MCF 10A (cell line): ENCODE measurements around the gene ARHGAP4. TPM values are rescaled to one million over a fixed set of nuclear protein-coding genes. Genes with fewer than 3 reads are reported as not detected.

ENCODE experiments used
- BruUV-seq: library from RNA; stranded (reverse); fragments of 400-500 nt; replicated peaks from 2 replicates; lab custom pipeline; 2021; lab: Mats Ljungman, UMichigan
- CTCF ChIA-PET: fragments of 300-600 bp; sonication (Branson Sonifier 250); formaldehyde crosslinking; extraction: SDS; loops from one replicate; lab custom pipeline; 2021; ENCODE audit warnings: antibody characterized with exemption, inconsistent platforms; lab: Yijun Ruan, JAX
- POLR2A ChIA-PET: fragments of 300-600, 350-650 bp; sonication (Branson Sonifier 250); formaldehyde crosslinking; extraction: SDS; loops from one replicate; lab custom pipeline; 2020; ENCODE audit warnings: antibody characterized with exemption, inconsistent platforms; lab: Yijun Ruan, JAX
- DNase-seq: peaks from one replicate; pipeline ENCODE4 v3.0.0-alpha.2; 2018; ENCODE audit not compliant: unreplicated experiment
- H3K27ac Mint-ChIP-seq: one replicate; pipeline ENCODE4 v1.8.0; 2022; ENCODE audit warnings: mild to moderate bottlenecking, low read depth, mixed read lengths; ENCODE audit not compliant: unreplicated experiment
- H3K27me3 Mint-ChIP-seq: one replicate; pipeline ENCODE4 v1.8.0; 2022; ENCODE audit warnings: mixed read lengths; ENCODE audit not compliant: insufficient read depth, unreplicated experiment
- H3K36me3 Mint-ChIP-seq: one replicate; pipeline ENCODE4 v1.8.0; 2022; ENCODE audit warnings: mild to moderate bottlenecking, moderate library complexity, mixed read lengths; ENCODE audit not compliant: insufficient read depth, unreplicated experiment
- H3K4me1 Mint-ChIP-seq: one replicate; pipeline ENCODE4 v1.8.0; 2022; ENCODE audit warnings: mixed read lengths; ENCODE audit not compliant: insufficient read depth, unreplicated experiment
- H3K4me3 Mint-ChIP-seq: one replicate; pipeline ENCODE4 v1.8.0; 2022; ENCODE audit warnings: mild to moderate bottlenecking, moderate library complexity, mixed read lengths; ENCODE audit not compliant: unreplicated experiment
- H3K9me3 Mint-ChIP-seq: one replicate; pipeline ENCODE4 v1.8.0; 2022; ENCODE audit warnings: mixed read lengths; ENCODE audit not compliant: unreplicated experiment
- intact Hi-C: fragments of 100-400 bp; cut with micrococcal nuclease; formaldehyde crosslinking; loops from 2 replicates; pipeline ENCODE4 v1.14.1; 2022
- total RNA-seq: library from RNA; stranded (reverse); gene quantifications from 2 replicates; pipeline ENCODE4 v1.2.3, GENCODE V29; 2022
- TF ChIP-seq, protein P1 (sequence below): fragments of 200-600 bp; IDR thresholded peaks from one replicate; pipeline ENCODE4 v1.8.0; 2022; ENCODE audit warnings: antibody characterized with exemption, mild to moderate bottlenecking; ENCODE audit not compliant: unreplicated experiment

The ARHGAP4 gene
- total RNA-seq, 1 experiment from 2014 or later = 2.3 TPM

DNA sequence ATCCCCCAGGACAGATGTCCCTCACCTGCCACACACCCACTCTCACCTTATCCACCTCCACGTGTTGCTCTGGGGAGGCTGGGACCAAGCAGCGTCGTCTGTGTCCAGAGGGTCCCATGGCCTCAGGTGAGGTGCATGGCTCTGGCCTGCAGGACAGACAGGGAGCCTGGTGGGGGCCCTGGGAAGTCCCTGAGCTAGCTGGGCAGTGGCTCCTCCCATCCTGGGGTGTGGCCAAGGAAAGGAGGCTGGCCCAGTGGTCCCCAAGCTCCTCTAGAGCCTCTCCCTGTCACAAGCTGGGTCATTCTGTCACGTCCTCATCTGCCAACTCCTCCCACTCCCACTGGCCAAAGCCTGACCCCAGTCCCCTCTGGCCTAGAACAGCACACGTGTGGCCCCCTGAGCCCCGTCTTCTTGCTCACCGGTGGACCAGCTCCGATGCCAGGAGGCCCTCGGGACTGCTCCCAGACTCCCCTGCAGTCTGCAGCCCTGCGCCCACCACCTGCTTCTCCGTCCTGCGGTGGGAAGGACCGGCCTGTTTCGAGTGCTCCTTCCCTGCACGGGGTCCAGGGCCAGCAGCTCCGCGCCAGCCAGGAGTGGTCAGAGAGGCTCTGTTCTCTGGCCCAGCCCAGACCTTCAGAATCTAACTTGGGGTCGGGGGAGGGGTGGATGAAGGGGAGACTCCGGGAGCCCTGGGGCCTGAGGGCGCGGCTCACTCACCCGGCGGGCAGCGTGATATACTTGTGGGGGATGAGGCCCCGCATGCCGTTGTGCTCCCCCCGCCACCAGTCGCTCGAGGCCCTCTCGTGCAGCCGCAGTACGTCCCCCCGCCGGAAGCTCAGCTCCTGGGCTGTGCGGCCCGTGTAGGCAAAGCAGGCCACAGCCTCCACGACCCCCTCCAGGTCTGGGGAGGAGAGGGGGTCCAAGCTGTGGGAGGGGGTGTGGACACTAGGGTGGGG is 16.8 kb downstream of the ARHGAP4 start:
- Mint-ChIP-seq H3K4me3 (no peak overlapping the region), H3K27ac (no peak overlapping the region), H3K36me3 (no peaks in the 10 kb centered on the region), H3K9me3 (no peaks in the 10 kb centered on the region), H3K4me1 (no peaks in the 10 kb centered on the region), H3K27me3 (peaks cover 14% of the 10 kb centered on the region)
- TF ChIP-seq, protein P1, sequence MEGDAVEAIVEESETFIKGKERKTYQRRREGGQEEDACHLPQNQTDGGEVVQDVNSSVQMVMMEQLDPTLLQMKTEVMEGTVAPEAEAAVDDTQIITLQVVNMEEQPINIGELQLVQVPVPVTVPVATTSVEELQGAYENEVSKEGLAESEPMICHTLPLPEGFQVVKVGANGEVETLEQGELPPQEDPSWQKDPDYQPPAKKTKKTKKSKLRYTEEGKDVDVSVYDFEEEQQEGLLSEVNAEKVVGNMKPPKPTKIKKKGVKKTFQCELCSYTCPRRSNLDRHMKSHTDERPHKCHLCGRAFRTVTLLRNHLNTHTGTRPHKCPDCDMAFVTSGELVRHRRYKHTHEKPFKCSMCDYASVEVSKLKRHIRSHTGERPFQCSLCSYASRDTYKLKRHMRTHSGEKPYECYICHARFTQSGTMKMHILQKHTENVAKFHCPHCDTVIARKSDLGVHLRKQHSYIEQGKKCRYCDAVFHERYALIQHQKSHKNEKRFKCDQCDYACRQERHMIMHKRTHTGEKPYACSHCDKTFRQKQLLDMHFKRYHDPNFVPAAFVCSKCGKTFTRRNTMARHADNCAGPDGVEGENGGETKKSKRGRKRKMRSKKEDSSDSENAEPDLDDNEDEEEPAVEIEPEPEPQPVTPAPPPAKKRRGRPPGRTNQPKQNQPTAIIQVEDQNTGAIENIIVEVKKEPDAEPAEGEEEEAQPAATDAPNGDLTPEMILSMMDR = no peak
- BruUV-seq = no TSS peak
- CTCF ChIA-PET = interaction anchor here (0.6 to 5.0 kb wide), 3 partner anchors 13 to 202 kb away, joined by 3 to 31 read pairs (median 17); no protein-coding TSS in a partner anchor
- intact Hi-C loops = no loop called here
- no peak for DNase-seq
- POLR2A ChIA-PET = no interaction called here

- ChIA-PET POLR2A (no interaction called here), CTCF (interaction anchor here (0.6 to 2.6 kb wide), 3 partner anchors 14 to 201 kb away, joined by 3 to 17 read pairs (median 5); no protein-coding TSS in a partner anchor)
- H3K27me3 Mint-ChIP-seq = peaks cover 20% of the 10 kb centered on the region
- BruUV-seq = no TSS peak
- DNase-seq = no peak
- TF ChIP-seq, protein P1 = no peak
- H3K9me3 Mint-ChIP-seq = no peaks in the 10 kb centered on the region
- H3K4me1 Mint-ChIP-seq = no peaks in the 10 kb centered on the region
- H3K27ac Mint-ChIP-seq = no peak overlapping the region
- H3K36me3 Mint-ChIP-seq = no peaks in the 10 kb centered on the region
- H3K4me3 Mint-ChIP-seq = no peak overlapping the region
- intact Hi-C loops = no loop called here
Observed at GRCh38 chrX:153908219-153908860, 17.7 kb downstream of the ARHGAP4 start.

- intact Hi-C loops = no loop called here
- TF ChIP-seq, protein P1 = no peak
- no peaks in the 10 kb centered on the region for H3K36me3 Mint-ChIP-seq
- H3K27ac Mint-ChIP-seq = no peak overlapping the region
- H3K9me3 Mint-ChIP-seq = no peaks in the 10 kb centered on the region
- DNase-seq = no peak
- no TSS peak for BruUV-seq
- H3K4me1 Mint-ChIP-seq = no peaks in the 10 kb centered on the region
- CTCF ChIA-PET = interaction anchor here (0.6 to 2.6 kb wide), 4 partner anchors 15 to 619 kb away, joined by 3 to 17 read pairs (median 4); no protein-coding TSS in a partner anchor
- POLR2A ChIA-PET = no interaction called here
- H3K4me3 Mint-ChIP-seq = no peak overlapping the region
- peaks cover 23% of the 10 kb centered on the region for H3K27me3 Mint-ChIP-seq
Observed at GRCh38 chrX:153907456-153907855, 18.6 kb downstream of the ARHGAP4 start.
